Fibroblast of upper back skin (primary cell): ENCODE data around the gene PRMT7.

Experiments
- DNase-seq: peaks from one replicate; pipeline ENCODE4 v3.0.0-alpha.2; 2013

PRMT7 gene

GRCh38 chr16:68309799-68310198, 1.0 kb upstream of the PRMT7 start:
- no peak for DNase-seq

DNA sequence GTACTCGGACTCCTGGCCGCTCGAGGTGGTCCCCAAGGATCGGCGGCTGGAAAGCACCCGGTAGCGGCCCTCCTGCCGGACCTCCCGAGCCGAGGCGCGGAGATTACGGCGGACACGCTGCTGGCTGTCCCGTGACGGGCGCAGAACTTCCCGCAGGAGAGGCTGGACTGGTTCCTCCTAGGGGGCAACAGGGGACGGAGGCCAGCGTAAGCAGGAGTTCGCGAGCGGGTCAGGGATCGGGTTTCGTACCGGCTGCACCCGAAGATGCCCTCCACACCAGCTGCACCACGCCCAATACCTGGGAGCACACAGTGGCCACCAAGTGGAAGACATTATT, 414 bp upstream of the PRMT7 start:
- DNase-seq = no peak

DNA sequence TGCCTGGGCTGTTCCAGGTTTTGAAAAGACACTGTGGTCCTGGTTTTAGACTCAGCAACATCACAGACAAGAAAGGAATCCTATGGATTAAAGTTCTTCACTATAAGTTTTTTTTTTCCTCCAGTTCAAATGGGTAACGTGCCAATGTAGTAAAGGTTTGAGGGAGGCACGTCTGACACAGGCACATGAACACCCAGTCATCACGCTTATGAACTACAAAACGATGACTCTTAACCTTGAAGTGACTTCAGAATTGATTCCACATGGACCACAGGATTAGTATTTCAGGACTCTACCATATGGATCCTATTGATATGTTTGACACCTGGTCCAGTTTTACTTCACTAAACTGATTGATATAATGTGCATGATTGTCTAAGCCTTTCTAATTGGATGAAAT, 2.3 kb downstream of the PRMT7 start:
- no peak for DNase-seq

GRCh38 chr16:68319185-68319908, 8.5 kb downstream of the PRMT7 start:
- no peak for DNase-seq

- no peak for DNase-seq
These were observed 13.5 kb downstream of the PRMT7 start for GRCh38 chr16:68324336-68324735.

- DNase-seq = no peak
These were observed 14.1 kb downstream of the PRMT7 start for GRCh38 chr16:68324780-68325357.

DNA sequence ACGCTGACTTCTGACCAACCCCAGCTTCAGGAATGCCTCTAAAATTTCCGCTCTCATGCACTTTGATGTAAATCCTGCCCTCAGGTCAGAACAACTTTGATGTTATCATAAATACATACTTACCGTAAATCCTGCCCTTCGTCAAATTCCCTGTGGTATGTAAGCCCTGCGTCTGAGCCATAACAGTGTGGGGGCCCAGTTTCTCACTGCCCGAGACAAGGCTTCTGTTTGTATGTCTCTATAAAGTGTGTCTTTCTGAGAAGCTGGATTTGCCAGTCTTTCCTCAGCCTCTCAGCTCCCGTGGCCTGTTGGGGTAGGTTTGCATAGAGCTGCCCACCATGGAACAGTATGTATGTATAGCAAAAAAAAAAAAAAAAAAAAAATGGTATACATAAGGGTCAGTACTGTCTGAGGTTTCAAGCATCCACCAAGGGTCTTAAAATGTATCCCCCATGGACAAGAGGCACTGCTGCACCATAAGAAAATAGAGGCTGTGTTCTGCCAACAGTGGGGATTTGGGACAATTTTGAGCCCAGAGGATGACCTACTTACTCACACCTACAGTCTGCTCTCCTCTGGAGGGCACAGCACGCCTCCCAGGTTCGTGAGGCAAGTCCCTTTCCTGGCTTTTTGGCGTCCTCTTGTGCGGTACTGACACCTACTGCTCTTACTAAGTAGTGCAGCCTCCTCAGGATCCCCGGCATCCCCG, 17.5 kb downstream of the PRMT7 start:
- DNase-seq = peak; percentile 78

DNA sequence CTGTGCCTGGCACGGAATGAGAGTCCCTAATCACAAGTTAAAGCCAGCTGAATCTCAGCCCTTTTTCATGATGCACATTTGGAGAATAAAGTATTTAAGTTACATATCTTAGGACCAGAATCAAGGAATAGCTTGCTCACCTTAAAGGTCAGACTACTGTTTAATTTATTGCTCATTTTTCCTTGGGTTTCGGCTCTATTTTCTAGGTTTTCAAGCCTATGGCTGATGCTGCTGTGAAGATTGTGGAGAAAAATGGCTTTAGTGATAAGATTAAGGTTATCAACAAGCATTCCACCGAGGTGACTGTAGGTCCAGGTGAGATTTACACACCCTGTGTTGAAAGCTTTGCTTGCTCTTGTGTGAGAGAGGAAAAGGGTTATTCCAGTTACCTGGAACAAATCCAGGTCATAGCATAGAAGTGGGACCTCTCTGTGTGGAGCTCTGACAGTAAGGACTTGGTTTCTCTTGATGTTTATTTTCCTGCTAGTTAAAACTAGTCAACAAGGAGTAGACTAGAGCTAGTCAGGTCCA, 18.1 kb downstream of the PRMT7 start:
- no peak for DNase-seq

GRCh38 chr16:68331879-68332410, 21.1 kb downstream of the PRMT7 start:
- peak; percentile 29 for DNase-seq

GRCh38 chr16:68332411-68333121, 21.7 kb downstream of the PRMT7 start:
- no peak for DNase-seq

DNA sequence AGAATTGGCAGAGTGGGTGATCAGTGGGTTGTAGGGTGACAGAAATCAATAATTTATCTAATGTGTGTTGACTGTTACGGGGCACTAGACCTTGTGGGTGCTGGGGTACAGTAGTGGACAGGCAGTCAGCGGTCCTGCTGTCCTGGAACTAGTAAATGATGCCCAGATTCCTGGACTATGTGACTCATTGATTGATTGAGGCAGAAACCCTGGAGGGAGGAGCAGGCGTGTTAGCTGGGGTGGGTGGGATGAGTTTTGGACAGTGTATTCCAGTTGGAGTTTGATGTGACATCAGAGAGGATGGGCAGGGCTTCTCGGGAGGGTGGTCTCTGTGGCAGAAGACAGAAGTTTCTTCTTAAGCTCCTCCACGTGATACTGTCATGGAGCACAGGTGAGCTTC, 24.4 kb downstream of the PRMT7 start:
- peak; percentile 27 for DNase-seq

DNA sequence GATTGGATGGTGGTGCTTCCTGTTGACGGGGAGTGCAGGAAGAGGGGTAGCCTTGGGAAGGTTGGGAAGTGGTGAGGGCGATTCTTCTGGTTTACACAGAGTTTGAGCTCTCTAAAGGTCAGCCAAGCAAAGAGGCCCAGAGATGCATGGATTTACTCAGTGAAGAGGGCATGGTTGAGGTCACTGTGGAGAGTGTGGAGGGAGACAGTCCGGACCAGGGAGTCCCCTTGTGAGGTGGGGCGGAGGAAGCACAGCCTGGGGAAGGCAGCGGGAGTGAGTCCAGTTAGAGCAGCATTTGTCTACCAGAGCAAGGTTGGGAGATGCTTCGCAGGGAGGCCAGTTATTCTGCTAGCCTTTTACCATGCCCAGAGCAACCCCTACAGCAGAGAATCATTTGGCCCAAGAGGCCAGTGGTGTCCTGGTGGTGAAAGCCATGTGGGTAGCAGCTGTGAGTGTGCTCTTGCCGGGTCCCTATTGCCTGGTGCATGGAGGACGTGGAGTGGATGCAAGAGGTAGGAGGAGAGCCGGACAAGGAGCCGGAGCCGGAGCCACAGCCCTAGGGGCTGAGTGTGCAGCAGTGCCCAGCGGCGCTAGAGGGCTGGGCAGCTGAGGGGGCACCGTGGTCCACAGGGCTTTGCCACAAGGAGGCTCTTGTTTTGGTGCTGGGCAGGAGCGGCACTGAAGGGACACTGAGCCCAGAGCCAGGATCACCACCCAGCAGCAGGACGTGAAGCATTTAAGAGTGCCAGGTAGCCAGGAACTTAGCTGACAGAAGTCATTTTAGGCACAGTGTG, 27.7 kb downstream of the PRMT7 start:
- no peak for DNase-seq

DNA sequence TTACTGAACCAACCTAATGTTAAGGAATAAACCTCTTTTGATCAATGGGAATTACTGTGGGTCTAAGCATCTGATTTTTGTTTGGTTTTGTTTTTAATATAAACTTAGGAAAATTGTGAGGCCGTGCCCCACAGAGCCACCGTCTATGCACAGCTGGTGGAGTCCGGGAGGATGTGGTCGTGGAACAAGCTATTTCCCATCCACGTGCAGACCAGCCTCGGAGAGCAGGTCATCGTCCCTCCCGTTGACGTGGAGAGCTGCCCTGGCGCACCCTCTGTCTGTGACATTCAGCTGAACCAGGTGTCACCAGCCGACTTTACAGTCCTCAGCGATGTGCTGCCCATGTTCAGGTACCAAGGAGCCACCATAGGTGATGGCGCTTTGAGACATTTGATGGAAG, 28.4 kb downstream of the PRMT7 start:
- DNase-seq = no peak

- no peak for DNase-seq
These were observed 31.8 kb downstream of the PRMT7 start for GRCh38 chr16:68342620-68343019.

DNA sequence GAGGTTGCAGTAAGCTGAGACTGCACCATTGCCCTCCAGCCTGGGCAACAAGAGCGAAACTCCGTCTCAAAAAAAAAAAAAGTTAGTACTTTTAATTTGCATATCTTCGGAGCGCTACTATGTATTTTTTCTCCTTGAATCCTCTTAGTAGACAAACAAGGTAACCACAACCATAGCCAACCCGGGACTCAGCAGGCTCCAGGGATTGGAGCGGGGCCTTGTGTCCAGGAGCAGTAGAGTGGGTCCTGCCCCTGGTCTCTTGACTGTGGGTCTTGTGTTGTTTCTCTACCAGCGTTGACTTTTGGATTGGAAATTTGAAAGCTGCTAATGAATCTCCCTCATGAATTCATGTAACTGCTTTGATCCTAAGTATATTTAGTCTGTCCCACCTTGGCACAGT, 32.3 kb downstream of the PRMT7 start:
- no peak for DNase-seq

DNA sequence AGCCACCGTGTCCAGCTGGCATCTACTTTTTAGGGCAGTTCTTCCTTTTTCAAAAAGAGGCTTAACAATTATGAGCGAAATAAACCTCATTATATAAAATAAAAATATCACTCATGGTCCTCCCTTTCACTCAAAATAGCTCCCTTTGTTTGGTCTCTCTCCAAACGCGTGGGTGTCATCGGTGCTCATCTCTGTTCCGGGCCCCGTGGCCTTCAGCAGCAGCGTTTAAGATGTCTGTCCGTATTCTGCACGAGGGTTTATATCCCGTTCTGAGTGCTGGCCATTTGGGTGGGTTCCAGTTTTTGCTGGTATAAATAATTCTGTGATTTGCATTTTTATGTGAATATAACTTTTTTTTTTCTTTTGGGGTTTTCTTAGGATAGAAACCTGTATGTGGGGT, 33.4 kb downstream of the PRMT7 start:
- DNase-seq = no peak

- no peak for DNase-seq
These were observed 34.6 kb downstream of the PRMT7 start for GRCh38 chr16:68345351-68345810.

DNA sequence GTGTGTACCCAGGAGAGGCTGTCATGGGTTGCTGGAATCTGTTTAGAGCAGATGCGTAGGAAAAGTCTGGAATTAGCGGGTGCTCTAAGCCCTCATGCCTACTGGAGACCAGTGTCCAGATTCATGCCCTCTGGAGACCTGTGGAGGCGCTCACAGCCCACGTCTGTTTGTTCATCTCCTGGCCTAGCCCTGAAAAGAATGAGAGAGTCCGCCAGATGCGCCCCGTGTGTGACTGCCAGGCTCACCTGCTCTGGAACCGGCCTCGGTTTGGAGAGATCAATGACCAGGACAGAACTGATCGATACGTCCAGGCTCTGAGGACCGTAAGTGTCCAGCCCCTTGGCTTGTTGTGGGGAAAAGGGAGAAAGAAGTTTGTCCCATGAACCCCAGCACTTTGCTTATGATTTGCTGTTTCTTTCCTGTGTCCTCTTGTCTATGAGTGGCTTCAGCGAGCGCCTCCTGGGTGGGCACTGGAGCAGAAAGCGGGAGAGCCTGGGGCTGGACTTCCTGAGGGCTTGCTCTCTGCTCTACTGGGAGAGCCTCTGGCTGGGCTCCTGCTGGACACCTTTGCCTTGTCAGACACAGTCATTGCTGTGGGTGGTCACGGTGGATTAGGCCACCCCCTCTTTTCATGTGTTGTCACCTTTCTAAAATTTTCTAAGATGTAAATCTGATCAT, 35.3 kb downstream of the PRMT7 start:
- no peak for DNase-seq

GRCh38 chr16:68346892-68347480, 36.2 kb downstream of the PRMT7 start:
- no peak for DNase-seq

GRCh38 chr16:68347605-68348004, 36.8 kb downstream of the PRMT7 start:
- DNase-seq = no peak
